GM21390 (cell line): ENCODE measurements around the gene OS9.

Experiments used
- ATAC-seq: cut with Tn5 transposase; IDR thresholded peaks from one replicate; pipeline ENCODE4 v1.9.1; 2021; ENCODE audit not compliant: unreplicated experiment

The OS9 gene

DNA sequence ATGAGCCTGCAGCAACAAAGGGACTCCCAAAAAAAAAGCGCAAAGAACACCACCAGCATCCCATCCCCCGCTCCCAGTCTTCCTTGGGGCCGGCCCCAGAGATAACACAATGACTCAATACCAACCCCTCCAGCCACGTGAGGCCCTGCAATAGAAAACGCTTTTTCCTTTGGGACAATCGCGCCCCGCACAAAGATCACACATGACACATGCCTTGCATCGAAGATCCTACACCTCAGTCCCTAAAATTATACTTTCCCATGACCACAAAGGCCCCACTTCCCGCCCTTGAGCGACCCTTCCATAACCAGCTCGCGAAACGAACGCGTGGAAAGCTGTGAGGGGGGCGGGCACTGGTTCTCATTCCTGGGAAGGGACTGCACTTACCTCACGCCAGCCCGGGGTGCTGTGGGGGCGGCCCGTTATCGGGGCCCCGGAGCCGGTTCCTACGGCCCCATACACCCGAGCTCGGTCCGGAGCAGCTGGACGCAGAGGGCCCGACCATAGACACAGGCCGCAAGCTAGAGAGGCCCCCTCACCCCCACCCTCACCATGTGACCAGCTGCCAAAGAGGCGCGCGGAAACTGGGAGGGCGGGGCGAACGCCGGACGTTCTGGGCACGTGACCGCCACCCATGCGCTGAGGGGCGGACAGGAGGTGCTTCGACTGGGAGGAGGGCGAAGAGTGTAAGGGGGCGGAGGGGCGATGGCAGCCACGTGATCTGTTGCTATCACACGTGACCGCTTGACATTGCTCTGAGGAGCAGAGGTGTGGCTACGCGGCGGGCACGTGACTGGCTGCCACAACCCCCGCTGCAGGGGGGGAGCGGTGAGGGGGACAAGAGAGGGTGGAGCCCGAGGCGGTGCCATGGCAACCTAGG lies 58.1 kb downstream of the OS9 start, which contains the start of gene CDK4:
TSS of gene CDK4 (minus strand) at position 523 of the 880 bp plus-strand sequence. CDS start 593 bp downstream, outside the sequence.
- ATAC-seq = peak; percentile 67

DNA sequence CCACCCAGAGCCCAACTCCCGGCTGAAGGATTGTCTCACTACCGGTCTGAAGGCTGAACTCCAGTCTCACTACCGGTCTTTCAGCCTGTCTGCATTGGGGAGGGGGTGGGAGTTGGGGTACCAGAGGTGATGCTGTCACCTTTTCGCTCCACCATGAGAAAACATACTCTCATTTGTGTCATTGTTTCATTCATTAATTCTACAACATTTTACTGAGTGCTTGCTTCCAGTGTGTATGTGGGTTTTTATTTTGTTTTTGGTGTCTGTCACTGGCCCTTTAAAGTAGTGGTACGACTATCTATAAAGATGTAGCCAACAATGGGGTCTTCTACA lies 58.7 kb downstream of the OS9 start:
- ATAC-seq = no peak

DNA sequence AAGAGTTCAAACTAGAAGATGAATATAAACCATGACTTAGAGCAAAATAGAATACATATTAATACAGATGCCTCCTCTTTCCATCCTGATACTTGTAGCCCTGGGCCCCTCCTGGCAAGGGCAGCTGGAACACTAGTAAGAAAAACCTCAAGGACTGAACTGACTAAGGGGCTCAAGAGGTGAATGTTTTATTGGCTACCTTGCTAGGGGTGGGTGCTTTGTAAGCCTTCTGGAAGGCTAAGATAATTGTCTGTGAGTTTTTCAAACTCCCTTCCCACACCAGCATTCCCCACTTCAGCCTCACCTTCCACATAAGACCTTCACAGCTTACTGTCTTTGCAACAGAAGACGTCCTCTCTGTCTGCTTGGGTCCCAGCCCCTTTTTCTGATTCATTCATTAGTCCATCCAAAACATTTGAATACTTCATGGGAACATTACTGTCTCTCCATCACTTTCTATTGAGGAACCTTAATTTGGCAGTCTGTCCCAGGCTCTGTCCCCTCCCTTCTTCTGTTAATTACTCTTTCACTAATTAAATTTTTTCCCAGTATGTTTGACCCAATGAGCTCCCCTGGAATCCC lies 59.9 kb downstream of the OS9 start:
- ATAC-seq = no peak

DNA sequence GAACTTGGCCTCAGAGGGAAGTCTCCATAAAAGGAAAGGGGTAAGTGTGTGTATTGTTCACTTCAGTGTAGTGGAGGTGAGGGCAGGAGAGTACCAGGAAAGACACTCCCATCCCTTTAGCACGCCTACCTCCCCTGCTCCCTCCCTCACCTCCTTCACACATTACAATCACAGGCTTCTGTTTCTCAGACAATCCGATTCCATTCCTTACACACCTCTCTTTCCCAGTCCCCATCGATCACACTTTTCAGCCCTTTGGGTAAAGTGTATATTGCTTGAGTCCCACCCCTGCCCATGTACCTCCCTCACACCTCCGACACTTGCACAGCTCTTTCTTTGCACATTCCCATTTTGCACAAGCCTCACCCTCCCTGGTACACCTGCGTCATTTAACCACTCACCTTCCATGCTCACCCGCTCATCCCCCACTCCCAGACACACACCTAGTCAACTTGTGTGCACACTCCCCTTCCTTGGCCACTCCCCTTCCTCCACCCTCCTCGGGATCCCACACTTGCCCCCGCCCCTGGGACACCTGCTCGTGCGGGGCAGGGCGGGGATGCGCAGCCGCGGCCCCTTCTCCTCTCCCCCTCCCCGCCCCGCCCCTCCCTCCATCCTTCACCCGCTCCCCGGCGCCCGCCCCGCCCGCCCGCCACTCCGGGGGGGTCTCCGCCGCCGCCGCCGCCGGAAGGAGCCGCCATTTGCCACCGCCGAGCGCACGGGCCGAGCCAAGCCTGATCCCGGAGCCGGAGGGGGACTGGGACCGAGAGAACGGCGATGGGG lies 60.7 kb downstream of the OS9 start, which contains the start of gene MARCHF9:
TSS of gene MARCHF9 (plus strand) at position 693 of the 783 bp plus-strand sequence. CDS start 426 bp downstream, outside the sequence.
- ATAC-seq = peak; percentile 37

DNA sequence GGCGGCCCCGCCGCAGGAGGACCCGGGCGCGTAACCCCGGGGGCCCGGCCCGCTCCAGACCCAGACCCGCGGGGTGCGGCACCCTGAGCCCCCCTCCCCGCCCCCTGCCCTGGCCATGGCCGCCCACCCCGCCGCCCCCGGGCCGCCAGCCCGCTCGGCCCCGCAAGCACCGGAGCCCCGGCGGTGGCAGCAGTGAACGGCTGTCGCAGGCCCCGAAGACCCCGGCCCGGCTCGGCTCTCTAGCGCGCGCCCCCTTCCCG lies 61.2 kb downstream of the OS9 start:
- no peak for ATAC-seq

DNA sequence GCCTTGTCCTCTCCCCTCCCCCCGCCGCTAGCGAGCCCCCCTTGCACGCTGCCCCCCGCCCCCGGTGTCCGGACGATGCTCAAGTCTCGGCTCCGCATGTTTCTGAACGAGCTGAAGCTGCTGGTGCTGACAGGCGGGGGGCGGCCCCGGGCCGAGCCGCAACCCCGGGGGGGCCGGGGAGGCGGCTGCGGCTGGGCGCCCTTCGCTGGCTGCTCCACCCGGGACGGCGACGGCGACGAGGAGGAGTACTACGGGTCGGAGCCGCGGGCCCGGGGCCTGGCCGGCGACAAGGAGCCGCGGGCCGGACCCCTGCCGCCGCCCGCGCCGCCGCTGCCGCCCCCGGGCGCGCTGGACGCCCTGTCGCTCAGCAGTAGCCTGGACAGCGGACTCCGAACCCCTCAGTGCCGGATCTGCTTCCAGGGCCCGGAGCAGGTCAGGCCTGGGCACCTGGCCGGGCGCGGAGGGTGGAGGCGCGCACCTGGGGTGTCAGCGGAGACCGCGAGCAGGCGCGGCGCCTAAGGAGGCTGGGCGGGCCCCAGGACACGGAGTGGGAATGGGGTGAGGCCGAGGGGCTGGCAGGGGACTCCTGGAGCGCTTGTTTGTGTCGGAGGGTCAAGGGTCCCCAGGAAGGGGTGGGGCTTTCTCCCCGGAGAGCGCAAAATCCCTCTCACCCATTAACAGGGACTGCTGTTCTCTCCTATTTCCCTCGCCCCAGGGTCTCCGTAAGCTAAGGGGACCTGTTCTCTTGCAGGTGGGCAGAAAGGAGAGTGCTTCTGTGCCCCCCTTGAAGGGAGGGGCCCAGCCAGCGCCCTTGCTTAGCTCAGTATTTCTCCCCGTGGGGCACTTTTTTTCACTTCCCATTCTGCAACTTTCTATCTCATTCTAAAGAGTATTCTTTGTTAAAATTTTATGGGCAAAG lies 61.8 kb downstream of the OS9 start:
- no peak for ATAC-seq

DNA sequence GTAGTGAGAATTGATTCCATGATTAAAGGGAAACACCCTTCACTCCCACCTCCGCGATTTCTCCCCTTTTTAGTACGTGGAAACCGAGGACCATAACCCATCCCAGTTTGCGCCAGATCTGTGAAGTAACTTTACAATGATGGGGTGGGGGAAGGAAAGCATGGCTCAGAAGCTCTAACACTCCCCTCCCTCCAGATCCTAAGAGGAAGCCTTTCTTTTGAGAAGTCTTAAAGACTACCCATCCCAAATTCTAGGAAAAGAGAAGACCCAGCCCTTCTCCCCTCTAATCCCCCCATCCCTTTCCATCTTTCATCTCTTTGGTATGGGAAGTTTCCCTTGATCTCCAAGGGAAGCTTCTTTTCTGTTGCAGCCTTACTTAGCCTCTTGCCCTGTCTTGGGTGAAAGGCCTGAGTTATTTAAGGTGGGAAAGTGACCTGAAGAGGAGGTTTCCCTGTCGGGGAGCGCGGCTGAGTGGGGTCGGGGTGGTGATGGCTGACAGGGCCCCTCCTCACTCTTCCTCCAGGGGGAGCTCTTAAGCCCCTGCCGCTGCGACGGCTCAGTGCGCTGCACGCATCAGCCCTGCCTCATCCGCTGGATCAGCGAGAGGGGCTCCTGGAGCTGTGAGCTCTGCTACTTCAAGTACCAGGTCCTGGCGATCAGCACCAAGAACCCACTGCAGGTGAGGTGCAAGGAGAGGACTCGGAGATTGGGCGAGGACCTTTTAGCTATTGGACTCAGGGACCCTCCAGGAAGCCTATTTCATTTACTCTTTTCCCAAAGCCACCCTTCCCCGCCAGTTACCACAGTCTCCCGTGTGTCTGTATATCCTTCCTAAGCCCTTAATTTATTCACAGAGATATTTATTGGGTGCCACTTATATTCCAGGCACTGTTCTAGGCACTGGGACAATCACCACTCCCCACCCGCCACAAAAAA lies 62.7 kb downstream of the OS9 start:
- ATAC-seq = peak; percentile 17

DNA sequence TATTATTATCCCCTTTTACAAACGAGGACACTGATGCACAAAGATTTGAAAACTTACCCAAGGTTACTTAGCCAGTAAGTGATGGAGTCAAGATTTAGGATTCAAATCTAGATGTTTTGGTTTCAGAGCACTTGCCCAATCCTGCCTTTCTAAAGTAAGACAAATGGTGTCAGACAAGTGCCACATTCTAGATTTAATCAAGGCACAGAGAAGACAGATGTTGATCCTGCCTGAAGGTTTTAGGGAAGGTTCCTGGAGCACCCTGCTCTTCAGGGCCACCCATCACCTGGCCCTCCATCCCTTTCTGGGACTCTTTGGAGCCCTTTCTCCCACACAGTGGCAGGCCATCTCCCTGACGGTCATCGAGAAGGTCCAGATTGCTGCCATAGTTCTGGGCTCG lies 63.8 kb downstream of the OS9 start:
- no peak for ATAC-seq

DNA sequence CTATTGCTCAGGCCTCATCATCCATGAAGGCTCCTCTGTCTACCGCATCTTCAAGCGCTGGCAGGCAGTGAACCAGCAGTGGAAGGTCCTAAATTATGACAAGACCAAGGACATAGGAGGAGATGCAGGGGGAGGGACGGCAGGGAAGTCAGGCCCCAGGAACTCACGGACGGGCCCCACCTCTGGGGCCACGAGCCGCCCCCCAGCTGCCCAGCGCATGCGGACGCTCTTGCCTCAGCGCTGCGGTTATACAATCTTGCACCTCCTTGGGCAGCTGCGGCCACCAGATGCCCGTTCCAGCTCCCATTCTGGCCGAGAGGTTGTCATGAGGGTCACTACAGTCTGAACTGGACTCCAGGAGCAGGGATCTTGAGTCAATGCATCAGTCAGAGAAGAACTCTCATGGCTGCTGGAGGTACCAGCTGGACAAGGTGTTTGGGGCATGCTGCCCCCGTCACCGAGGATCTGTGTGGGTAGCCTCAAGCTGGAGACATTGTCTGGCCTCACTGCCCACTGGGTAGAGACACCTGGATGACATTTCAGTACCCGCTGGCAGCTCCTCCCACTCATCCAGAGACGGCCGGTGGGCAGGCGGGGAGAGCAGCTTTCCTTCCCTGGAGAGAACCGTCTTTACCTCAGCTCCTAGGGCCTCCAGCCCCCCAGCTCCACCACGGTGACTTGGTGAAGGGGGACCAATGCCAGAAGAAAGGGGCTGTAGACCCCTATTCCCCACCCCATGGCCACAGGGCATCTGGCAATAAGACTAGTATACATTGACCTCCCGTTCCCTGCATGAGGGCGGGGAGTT lies 64.8 kb downstream of the OS9 start:
- no peak for ATAC-seq

DNA sequence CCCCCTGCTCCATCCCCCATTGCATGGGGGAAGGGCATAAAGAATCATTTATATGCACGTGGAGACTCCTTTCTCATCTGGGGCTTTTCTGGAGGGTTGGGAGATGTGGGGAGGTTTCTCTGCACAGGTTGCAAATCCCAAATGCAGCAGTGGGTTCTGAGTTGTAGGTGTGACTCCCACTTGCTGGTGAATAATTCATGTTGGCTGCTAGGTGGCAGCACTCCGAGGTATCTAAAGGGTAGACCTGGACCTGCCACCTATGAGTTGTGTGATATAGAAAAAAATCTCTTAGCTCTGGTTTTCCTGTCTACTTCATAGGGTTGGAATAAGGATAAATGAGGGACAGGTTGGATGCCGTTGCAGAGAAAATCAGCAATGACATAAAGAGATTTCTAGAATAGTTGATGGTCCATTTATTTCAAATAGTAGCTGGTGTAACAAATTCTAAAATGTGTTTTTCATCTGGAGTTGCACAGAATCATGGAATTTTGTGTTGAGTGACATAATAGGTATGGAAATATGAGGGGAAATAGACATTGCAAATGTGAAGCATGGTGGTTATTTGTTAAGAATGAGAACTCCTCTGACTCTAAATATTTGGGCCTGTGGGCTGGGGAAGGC lies 65.5 kb downstream of the OS9 start:
- no peak for ATAC-seq

DNA sequence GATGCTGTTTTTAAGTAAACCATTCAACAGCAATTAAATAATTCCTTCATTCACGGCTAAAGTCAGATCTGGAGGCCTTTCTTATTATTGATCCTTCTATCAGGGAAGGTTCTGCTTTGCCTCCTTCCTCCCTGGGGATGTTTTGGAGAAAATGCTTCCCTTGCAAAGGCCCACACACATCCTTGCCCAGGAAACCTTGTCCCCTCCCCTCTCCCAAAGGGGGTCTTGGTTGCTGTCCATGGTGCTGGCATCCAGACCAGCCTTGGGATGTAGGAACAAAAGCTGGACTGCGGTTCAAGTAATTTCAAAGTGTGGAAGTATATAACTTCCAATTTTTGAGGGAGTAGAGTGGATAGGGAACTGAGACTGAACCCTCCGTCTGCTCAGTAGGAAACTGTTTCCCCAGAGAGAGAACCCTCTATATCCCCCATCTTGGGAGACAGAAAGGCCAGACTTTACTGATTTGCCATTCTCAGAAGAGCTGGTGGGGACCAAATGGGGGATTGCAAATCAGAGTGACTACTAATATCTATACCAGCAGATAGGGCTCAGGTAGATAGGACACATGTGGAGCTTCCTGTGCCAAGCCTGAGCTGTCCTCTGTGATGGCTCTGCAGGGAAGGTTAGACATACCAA lies 66.5 kb downstream of the OS9 start:
- no peak for ATAC-seq

DNA sequence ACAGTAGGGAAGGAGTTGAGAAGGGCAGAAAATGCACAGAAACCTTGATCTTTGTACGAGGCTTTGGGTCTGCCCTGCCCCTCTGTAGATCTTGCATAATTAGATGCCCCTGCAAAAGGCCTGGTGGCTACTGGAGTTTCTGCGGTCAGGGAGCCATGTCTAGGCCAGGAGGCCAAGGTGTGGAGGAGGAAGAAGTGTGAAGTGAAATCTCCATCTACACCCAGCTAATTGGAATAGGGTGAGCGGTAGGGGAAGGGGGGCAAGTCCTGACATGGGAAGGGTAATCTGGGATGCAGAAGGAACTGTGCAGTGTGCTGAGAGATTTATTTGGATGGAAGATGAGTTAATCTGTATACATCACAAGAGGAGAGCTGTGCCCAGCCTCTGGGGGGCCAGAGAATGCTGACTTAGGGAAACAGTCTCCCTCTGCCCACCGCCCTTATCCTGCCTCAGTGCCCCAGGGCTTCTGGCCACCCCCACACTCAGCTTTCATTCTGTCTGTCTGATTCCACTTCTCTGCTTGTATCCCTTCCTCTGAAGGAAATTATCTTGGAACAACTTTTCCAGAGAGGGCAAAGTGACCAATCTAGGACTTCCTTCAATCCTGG lies 67.6 kb downstream of the OS9 start:
- no peak for ATAC-seq

DNA sequence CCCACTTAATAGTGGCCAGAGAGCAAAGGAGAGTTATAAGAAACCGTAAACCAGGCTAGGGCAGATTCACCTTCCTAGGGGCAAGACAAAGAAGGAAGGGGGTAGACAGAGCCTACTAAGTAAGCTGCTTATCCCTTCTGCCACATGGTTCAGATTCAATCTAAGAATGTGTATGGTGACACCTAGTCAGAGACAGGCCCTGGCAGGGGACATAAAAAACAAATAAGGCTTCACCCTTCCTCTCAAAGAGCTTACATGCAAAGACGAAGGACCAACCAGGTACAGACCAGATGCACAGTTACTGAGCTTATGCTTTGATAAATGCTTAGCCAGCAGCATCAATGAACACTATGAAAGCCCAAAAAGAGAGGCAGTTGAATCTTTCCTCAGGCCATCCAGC lies 68.5 kb downstream of the OS9 start:
- no peak for ATAC-seq

DNA sequence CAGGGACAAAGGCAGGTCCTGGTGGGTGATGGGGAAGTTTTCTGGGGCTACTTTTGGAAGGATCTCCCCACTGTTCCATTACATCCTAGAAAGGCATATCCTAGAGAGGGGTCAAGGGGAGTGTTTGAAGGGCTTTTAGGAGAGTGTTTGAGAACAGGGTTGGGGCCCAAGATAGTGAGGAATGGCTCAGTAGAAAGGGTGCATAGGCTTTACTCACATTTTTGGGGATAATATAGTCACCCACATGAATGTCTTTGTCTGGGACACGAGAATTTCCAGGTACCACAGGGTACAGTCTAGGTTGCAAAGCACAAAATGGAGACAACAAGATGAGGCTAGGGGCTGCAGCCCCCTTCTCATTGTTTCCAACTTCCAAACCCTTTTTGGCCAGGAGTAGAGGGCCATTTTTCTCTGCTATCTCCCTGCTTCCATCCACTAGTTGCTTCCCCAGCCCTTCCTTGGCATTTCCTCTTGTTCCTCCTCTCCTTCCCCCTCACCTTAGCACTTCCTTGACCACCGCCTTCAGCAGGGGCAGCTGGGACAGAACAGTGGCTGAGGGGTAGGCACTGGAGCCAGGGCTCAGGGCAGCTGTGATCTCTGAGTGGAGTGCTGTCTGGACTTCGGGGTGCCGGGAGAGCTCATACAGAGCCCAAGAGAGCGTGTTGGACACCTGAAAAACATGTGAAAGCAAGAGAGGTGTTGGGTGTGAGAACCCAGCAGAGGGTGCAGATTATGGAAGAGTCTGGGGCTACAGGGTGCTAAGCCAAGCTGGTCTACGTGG lies 70.1 kb downstream of the OS9 start:
- ATAC-seq = no peak

DNA sequence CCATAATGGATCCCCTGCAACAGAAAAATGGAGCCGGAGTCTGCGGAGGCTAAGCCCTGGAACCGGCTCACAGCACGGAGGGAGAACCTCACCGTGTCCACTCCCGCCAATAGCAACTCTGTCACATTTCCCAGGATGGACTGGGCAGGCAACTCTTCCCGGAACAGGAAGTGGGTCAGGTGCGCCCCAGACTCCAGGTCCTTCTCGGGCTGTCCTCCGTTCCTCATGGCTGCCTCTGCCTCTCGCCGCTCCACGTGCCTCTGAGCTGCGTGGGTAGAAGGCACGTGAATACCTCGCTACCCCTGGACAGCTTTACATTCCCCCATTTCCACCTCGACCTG lies 70.7 kb downstream of the OS9 start:
- ATAC-seq = no peak

DNA sequence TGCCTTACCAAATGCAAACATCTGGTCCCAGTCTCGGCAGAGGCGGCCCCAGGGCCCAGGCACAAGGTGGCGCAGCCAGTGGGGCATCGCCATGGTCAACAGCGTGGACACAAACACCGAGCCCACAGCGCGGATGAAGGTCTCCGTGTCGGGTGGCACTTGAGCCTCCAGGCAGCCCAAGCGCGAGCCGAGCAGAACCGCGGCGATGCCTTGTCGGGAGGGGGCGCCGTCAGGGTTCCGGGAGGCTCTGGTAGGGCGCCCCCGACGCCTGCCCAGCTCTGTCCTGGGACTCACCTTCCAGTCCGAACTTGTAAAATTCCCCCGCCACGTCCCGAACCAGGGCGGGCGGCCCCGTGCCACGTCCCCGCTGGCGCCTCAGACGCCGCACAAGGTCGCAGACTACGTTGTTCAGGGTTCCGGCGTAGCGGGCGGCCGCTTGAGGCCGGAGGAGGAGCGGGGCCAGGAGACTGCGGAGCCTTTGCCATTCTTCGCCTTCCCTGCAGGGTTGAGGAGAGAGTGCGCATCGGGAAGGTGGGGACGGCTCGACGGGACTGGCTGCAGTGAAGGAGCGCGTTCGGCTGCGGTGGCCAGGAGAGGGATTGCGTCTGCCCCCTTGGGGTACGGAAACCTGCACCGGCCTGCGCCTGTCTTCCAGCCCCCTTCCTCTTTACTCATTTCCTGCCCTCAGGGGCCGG lies 71.2 kb downstream of the OS9 start:
- peak; percentile 69 for ATAC-seq
